Measurements from ENCODE around the gene ASIC3. TPM values are rescaled to one million over a fixed set of nuclear protein-coding genes. Genes with fewer than 3 reads are reported as not detected.

The ASIC3 gene
- total and polyA plus RNA-seq, 2 of the 8 experiments (the other 6 are each of a cell fraction or from before 2014, with no cell fraction given) = 1.6 to 1.9 TPM

DNA sequence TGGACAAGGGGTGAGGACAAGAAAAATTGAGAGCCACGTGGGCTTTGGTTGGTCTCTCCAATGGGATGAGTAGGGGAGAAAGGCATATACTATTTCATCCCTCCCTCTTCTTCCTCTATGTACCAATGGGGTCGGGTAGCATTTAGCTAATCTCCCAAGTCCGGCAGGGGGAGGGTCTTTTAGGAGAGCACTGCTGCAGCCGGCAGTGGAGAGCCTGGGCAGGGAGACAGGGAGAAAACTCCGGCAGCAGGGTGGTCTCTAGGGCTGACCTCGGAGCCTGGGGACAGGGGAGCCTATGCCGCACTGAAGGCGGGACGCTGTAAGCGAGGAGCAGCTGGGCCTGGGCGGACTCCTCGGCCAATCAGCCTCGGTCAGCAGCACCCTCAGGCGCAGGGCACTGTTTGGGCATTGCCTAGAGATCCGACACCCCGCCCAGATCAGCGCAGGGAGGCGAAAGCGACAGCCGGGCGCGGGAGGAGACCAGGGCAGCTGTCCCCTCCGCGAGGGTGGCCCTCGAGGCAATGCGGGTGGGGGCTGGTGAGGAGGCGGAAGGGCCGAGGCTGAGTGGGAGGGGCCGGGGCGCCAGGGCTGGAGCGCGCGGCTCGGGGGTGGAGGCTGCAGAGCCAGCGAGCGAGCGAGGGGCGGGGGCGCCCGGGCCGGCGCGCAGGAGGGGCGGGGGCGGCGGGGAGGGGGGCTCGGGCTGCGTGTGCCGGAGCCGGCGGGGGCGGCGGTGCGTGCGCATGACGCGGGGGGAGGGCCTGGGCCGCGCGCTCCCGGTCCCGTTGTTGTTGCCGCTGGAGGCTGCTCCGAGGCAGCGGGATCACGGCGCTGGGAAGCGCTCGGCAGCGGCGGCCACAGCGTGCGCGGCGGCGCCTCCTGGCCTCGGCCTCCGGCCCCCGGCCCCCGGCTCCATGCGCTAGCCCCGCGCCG is 37.6 kb downstream of the ASIC3 start, which contains the start of gene AGAP3:
AGAP3 (plus strand) TSS at position 785 of the 930 bp plus-strand sequence. CDS start 267 bp downstream, outside the sequence.
- H3K9me3 ChIP-seq (ENCODE audit: insufficient read depth in 2 of 2, low read depth in 1 of 2, low read length in 1 of 2) = no peaks in the 10 kb centered on the region
- peak in 1 of 2 experiments; percentile 86 for DNase-seq (ENCODE audit: low read depth in 1 of 2, low spot score in 2 of 2)
- peak within 1 kb of the TSS; percentile 46 to 69 (median 64); a peak in 5 of 7 replicates for H3K9ac ChIP-seq (replicated peaks in 1 of 4; ENCODE audit: extremely low read depth in 1 of 4, low read depth in 3 of 4, low read length in 3 of 4)
- peaks cover 5% of the 10 kb centered on the region for H3K79me1 ChIP-seq (ENCODE audit: low read depth, low read length)
- peak within 1 kb of the TSS; percentile 51 for H3K56ac ChIP-seq (replicated peaks; ENCODE audit: insufficient read length, low read depth, low read length)
- ChIA-PET POLR2A (ENCODE audit: partially characterized antibody) (interaction anchor here (0.6 to 2.7 kb wide), 9 partner anchors 9 to 234 kb away, joined by 3 to 13 read pairs (median 4); partner anchors contain the start of genes ABCF2 and H2BK1), CTCF (ENCODE audit: partially characterized antibody) (interaction anchor here (0.7 to 15.1 kb wide), 12 partner anchors 8 to 141 kb away, joined by 3 to 448 read pairs (median 3); partner anchors contain the start of genes ABCF2 and SLC4A2)
- H3K14ac ChIP-seq (ENCODE audit: insufficient read length) = no peak within 1 kb of the TSS
- no peak within 1 kb of the TSS for H2AFZ ChIP-seq (ENCODE audit: low read length)
- peaks cover 23 to 30% of the 10 kb centered on the region in 2 experiments for H4K20me1 ChIP-seq (replicated peaks in 1 of 2; ENCODE audit: control insufficient read depth in 1 of 2, insufficient read depth in 2 of 2, low read length in 2 of 2)
- peak within 1 kb of the TSS; percentile 78 to 85 for H3K4me2 ChIP-seq (ENCODE audit: insufficient read depth in 1 of 2, low read depth in 2 of 2, low read length in 2 of 2)
- peaks cover 0 to 28% (median 14%) of the 10 kb centered on the region in 4 experiments; a peak in 6 of 7 replicates for H3K27me3 ChIP-seq (replicated peaks in 1 of 4; ENCODE audit: control insufficient read depth in 3 of 4, extremely low read depth in 1 of 4, insufficient read depth in 3 of 4, low read length in 3 of 4)
- peak within 1 kb of the TSS; percentile 67 for H4K5ac ChIP-seq (ENCODE audit: insufficient read length, low read depth, low read length)
- no peak within 1 kb of the TSS for H3K23ac ChIP-seq (ENCODE audit: insufficient read length)
- H3K79me2 ChIP-seq (ENCODE audit: control insufficient read depth in 1 of 2, insufficient read depth in 2 of 2, low read length in 2 of 2) = peaks cover 0 to 31% of the 10 kb centered on the region in 2 experiments; a peak in 2 of 4 replicates
- peak within 1 kb of the TSS; percentile 88 for H2BK15ac ChIP-seq (ENCODE audit: low read length)
- FAIRE-seq = no peak
- H2AK5ac ChIP-seq (ENCODE audit: low read depth, low read length) = no peak within 1 kb of the TSS
- peaks cover 30% of the 10 kb centered on the region for H3K23me2 ChIP-seq (ENCODE audit: low read depth, low read length)
- peak within 1 kb of the TSS; percentile 58 to 75 (median 66) for H3K4me3 ChIP-seq (ENCODE audit: extremely low read depth in 1 of 4, insufficient read depth in 2 of 4, low read depth in 3 of 4, low read length in 4 of 4)
- H2BK20ac ChIP-seq (ENCODE audit: low read length) = no peak within 1 kb of the TSS
- peak within 1 kb of the TSS; percentile 47 for H4K8ac ChIP-seq (ENCODE audit: extremely low read depth, insufficient read depth, low read length)
- 1% methylated on average over 27 of the region's 84 CpGs; no CpG with 5 or more reads in 1 of the 2 experiments for WGBS, 2 experiments (ENCODE audit: extremely low coverage in 1 of 2, insufficient coverage in 1 of 2, insufficient read length in 1 of 2, insufficient replicate concordance in 2 of 2, low coverage in 1 of 2, low lambda C conversion rate in 2 of 2, missing lambda C conversion rate in 1 of 2)
- peak within 1 kb of the TSS; percentile 79; the same call in 1 of the 2 replicates for H2BK5ac ChIP-seq (ENCODE audit: low read depth, low read length)
- H3K36me3 ChIP-seq (ENCODE audit: control insufficient read depth in 2 of 4, insufficient read depth in 4 of 4, low read length in 3 of 4) = no peaks in the 10 kb centered on the region
- peaks cover 6 to 52% (median 31%) of the 10 kb centered on the region in 4 experiments for H3K4me1 ChIP-seq (replicated peaks in 1 of 4; ENCODE audit: control insufficient read depth in 3 of 4, insufficient read depth in 4 of 4, low read length in 3 of 4)
- H3K4ac ChIP-seq (replicated peaks; ENCODE audit: insufficient read length, low read depth, low read length) = peak within 1 kb of the TSS; percentile 82
- H4K91ac ChIP-seq (replicated peaks; ENCODE audit: insufficient read length, low read length) = peak within 1 kb of the TSS; percentile 71
- peak within 1 kb of the TSS; percentile 96 for H3K18ac ChIP-seq (ENCODE audit: extremely low read depth, low read length)
- peak within 1 kb of the TSS; percentile 88; the same call in 1 of the 2 replicates for H2BK12ac ChIP-seq (ENCODE audit: low read depth, low read length)
- peak within 1 kb of the TSS; percentile 47 for H2BK120ac ChIP-seq (replicated peaks; ENCODE audit: low read depth, low read length)
- no peak within 1 kb of the TSS for H3K27ac ChIP-seq (ENCODE audit: low read depth, low read length)
- TF ChIP-seq KDM5A (IDR thresholded peaks at IDR 0.05; ENCODE audit: low read length) (no peak), POU5F1 (IDR thresholded peaks at IDR 0.05; ENCODE audit: low read depth, low read length) (no peak), TEAD4 (IDR thresholded peaks at IDR 0.05; ENCODE audit: low read depth, low read length) (no peak), JUN (IDR thresholded peaks at IDR 0.05; ENCODE audit: low read depth, low read length) (no peak), EGR1 (IDR thresholded peaks at IDR 0.05; ENCODE audit: borderline replicate concordance, low read depth, low read length) (no peak), HDAC2 (IDR thresholded peaks at IDR 0.05; ENCODE audit: borderline replicate concordance in 1 of 2, low read depth in 2 of 2, low read length in 2 of 2) (peak in 1 of 2 experiments; percentile 58; a peak in 1 of 4 replicates)
- TF ChIP-seq, protein P1, sequence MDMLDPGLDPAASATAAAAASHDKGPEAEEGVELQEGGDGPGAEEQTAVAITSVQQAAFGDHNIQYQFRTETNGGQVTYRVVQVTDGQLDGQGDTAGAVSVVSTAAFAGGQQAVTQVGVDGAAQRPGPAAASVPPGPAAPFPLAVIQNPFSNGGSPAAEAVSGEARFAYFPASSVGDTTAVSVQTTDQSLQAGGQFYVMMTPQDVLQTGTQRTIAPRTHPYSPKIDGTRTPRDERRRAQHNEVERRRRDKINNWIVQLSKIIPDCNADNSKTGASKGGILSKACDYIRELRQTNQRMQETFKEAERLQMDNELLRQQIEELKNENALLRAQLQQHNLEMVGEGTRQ (IDR thresholded peaks at IDR 0.05; ENCODE audit: low read length) = no peak; the same call in 1 of the 2 replicates
- TF ChIP-seq, protein P2, sequence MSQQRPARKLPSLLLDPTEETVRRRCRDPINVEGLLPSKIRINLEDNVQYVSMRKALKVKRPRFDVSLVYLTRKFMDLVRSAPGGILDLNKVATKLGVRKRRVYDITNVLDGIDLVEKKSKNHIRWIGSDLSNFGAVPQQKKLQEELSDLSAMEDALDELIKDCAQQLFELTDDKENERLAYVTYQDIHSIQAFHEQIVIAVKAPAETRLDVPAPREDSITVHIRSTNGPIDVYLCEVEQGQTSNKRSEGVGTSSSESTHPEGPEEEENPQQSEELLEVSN (IDR thresholded peaks at IDR 0.05) = no peak; the same call in none of the 2 replicates
